Gastroesophageal sphincter (tissue), 4 donors: ENCODE results near the gene SLC33A1. TPM values are rescaled to one million over a fixed set of nuclear protein-coding genes. Genes with fewer than 3 reads are reported as not detected.

Source experiments
- ATAC-seq: fragments of 150-250 bp; one replicate; pipeline ENCODE4 v1.9.1; 2016; ENCODE audit warnings: mild to moderate bottlenecking, moderate library complexity
- H3K27ac ChIP-seq, 4 donors: fragments of 200-600 bp; sonication (generic) in 3 of 4; 1 replicate in 3 of 4; 2 replicates in 1 of 4; pipeline ENCODE4 v1.5.1; 2016 to 2019
- H3K27me3 ChIP-seq: fragments of 200-600 bp; sonication (generic); one replicate; pipeline ENCODE4 v1.5.1; 2019
- H3K36me3 ChIP-seq, 2 donors: fragments of 200-600 bp; sonication (generic); one replicate each; pipeline ENCODE4 v1.5.1; 2019; ENCODE audit warnings: control low read depth in 1 of 2
- H3K4me1 ChIP-seq, 3 donors: fragments of 200-600 bp; sonication (generic); 1 replicate in 2 of 3; 2 replicates in 1 of 3; pipeline ENCODE4 v1.5.1; 2016 to 2019; ENCODE audit warnings: control low read depth in 2 of 3
- H3K4me3 ChIP-seq, 2 donors: fragments of 200-600 bp; sonication (generic); one replicate each; pipeline ENCODE4 v1.5.1; 2019; ENCODE audit warnings: mild to moderate bottlenecking in 1 of 2, moderate library complexity in 1 of 2
- H3K9me3 ChIP-seq, 3 donors: fragments of 200-600 bp; sonication (generic); one replicate each; pipeline ENCODE4 v1.5.1; 2017 to 2019; ENCODE audit warnings: control low read depth in 2 of 3
- EP300 ChIP-seq: sonication (generic); formaldehyde crosslinking; IDR thresholded peaks from one replicate; pipeline ENCODE4 v1.6.1; 2017; ENCODE audit warnings: antibody characterized with exemption, mild to moderate bottlenecking
- POLR2A ChIP-seq, 2 donors: fragments of 450-650 bp; IDR thresholded peaks; one replicate each; pipeline ENCODE4 v1.6.1; 2017; ENCODE audit warnings: antibody characterized with exemption in 2 of 2, mild to moderate bottlenecking in 2 of 2, moderate library complexity in 1 of 2
- POLR2AphosphoS5 ChIP-seq: sonication (generic); formaldehyde crosslinking; IDR thresholded peaks from one replicate; pipeline ENCODE4 v1.6.1; 2017; ENCODE audit warnings: antibody characterized with exemption
- WGBS, 2 donors: methylation state at CpG; one replicate each; pipeline ENCODE4 v1.1.5; 2018; ENCODE audit warnings: low coverage in 1 of 2; 5-methylcytosine and 5-hydroxymethylcytosine counted together
- total RNA-seq, 4 donors: library from RNA; depleted of rRNA; stranded (reverse); fragments of >200 nt; gene quantifications; one replicate each; pipeline ENCODE4 v1.1.0, GENCODE V29; 2016
- TF ChIP-seq, protein P1 (sequence below), 4 experiments: fragments of 200-600 bp in 2 of 4; fragments of 450-650 bp in 2 of 4; sonication (generic) in 1 of 4; IDR thresholded peaks; one replicate each; pipeline ENCODE4 v1.5.1; 2017 to 2019; ENCODE audit warnings: antibody characterized with exemption in 4 of 4, mild to moderate bottlenecking in 2 of 4, moderate library complexity in 2 of 4

SLC33A1 gene
- total RNA-seq, 4 donors from 2014 or later: 18.4 to 27.6 (median 24.4) TPM

DNA sequence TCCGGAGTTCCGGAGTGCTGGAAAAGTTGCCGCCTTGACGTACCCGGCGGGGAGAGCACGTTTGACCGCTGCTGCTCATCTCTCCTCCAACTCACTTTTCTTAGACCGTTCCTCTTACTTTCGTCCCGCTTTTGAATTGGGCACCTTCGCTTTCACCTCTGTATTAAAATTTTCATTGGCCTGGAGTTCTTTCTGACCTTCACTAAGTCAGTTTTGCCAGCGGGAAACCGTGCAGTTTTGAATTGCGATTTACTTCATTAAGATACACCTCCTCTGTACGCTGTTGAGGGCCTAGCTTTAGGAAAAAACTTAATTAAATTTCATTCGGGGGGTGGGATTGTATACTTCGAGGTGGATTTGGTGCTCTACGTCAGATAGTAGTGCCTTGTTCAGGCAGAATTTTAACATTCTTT lies 17.5 kb upstream of the SLC33A1 start:
- no peaks in the 10 kb centered on the region for H3K9me3 ChIP-seq
- H3K27ac ChIP-seq: peak overlapping the region; percentile 74 to 97 (median 94)
- TF ChIP-seq EP300 (no peak), POLR2AphosphoS5 (no peak), POLR2A (IDR thresholded peaks at IDR 0.05) (no peak)
- TF ChIP-seq, protein P1, sequence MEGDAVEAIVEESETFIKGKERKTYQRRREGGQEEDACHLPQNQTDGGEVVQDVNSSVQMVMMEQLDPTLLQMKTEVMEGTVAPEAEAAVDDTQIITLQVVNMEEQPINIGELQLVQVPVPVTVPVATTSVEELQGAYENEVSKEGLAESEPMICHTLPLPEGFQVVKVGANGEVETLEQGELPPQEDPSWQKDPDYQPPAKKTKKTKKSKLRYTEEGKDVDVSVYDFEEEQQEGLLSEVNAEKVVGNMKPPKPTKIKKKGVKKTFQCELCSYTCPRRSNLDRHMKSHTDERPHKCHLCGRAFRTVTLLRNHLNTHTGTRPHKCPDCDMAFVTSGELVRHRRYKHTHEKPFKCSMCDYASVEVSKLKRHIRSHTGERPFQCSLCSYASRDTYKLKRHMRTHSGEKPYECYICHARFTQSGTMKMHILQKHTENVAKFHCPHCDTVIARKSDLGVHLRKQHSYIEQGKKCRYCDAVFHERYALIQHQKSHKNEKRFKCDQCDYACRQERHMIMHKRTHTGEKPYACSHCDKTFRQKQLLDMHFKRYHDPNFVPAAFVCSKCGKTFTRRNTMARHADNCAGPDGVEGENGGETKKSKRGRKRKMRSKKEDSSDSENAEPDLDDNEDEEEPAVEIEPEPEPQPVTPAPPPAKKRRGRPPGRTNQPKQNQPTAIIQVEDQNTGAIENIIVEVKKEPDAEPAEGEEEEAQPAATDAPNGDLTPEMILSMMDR (IDR thresholded peaks at IDR 0.05): no peak
- H3K27me3 ChIP-seq: no peaks in the 10 kb centered on the region
- H3K4me3 ChIP-seq: peak overlapping the region; percentile 68 to 99
- no peaks in the 10 kb centered on the region for H3K36me3 ChIP-seq
- peaks cover 0 to 58% (median 14%) of the 10 kb centered on the region in 3 donors for H3K4me1 ChIP-seq
- ATAC-seq: no peak
- 0 to 1% methylated on average over 19 of the region's 19 CpGs for WGBS, 2 donors

DNA sequence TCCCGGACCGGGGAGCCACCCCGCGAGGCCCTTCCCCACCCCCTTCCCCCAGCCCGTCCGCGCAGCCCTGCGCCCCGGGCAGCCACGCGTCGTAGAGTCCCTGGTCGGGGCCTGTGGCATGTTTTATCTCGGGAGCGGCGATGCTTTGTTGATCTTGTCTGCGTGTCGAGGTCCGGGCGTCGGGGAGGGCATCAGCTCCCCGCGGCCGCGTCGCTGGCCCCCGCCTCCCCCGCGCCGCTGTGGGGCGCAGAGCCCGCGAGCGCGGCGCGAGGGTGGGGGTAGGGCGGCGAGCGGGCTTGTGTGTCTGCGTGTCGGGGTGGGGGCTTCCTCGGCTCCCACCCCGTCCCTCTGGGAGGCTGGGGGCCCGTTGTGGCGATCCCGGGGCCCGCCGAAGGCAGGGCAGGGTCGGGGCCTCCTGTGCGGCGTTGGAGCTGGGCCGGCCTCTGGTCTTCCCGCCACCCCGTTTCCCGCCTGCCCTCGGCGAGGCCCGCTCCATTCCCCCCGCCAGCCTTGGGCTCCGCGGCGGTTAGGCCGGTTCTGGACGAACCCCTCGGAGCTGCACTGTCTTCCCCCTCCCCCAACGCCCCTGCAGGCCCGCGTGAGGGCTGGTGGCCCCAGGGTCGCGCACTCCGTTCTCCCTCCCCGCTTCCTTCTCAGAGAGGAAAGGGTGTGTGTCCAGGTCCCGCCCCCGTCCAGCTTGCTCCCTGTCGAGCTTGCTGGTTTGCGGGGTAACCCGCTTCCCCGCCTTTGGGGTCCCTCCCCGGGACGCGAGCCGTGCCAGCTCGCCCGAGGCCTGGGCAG lies 16.9 kb upstream of the SLC33A1 start:
- Histone ChIP-seq H3K4me1 (peaks cover 0 to 52% (median 12%) of the 10 kb centered on the region in 3 donors), H3K27ac (peak overlapping the region; percentile 74 to 97 (median 94)), H3K27me3 (no peaks in the 10 kb centered on the region), H3K36me3 (no peaks in the 10 kb centered on the region), H3K4me3 (peak overlapping the region; percentile 68 to 99), H3K9me3 (no peaks in the 10 kb centered on the region)
- TF ChIP-seq POLR2AphosphoS5: peak; percentile 8
- TF ChIP-seq, protein P1 (IDR thresholded peaks at IDR 0.05): no peak
- peak; percentile 19 for ATAC-seq
- WGBS, 2 donors: 0% methylated on average over 2 to 7 of the region's 85 CpGs

DNA sequence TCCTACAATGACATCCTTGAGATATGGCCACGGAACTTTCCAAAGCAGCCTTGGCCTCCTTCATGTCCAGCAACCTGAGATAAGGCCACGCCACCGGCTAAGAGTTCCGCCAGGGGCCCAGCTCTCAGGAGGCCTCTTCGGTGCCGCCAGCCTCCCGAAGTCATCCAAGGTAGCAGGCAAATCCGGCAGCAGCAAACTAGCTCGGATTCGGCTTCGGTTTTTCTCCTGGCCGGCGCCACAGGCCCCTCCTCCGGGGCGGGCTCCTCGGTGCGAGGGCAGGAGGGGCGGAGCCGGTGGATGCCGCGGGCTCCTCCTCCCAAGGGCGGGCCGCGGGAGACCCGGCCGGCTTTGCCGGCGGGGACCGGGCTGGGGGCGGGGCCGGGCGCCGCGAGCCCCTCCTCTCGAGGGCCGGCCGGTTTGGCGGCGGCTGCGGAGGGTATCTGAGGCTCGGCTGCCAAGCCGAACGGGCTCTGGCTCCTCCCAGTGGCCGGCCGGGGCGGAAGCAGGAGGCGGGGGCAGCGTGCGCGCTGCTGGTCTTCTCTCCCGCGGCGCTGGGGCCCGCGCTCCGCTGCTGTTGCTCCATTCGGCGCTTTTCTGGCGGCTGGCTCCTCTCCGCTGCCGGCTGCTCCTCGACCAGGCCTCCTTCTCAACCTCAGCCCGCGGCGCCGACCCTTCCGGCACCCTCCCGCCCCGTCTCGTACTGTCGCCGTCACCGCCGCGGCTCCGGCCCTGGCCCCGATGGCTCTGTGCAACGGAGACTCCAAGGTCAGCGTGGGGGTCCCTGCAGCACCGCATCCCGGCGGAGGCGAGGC lies 16.1 kb upstream of the SLC33A1 start, which contains the start of gene GMPS:
GMPS (plus strand) TSS at position 518 of the 812 bp plus-strand sequence; CDS start at position 739, 221 bp downstream.
- Histone ChIP-seq H3K36me3 (no peaks in the 10 kb centered on the region), H3K9me3 (no peaks in the 10 kb centered on the region), H3K4me1 (peaks cover 0 to 46% (median 10%) of the 10 kb centered on the region in 3 donors), H3K27me3 (no peaks in the 10 kb centered on the region), H3K27ac (peak within 1 kb of the TSS; percentile 78 to 97 (median 94)), H3K4me3 (peak within 1 kb of the TSS; percentile 68 to 99)
- peak; percentile 99 for ATAC-seq
- TF ChIP-seq, protein P1 (IDR thresholded peaks at IDR 0.05): peak in 3 of 4 experiments; percentile 51 to 85 (median 61)
- TF ChIP-seq EP300 (no peak), POLR2AphosphoS5 (peak; percentile 63), POLR2A (IDR thresholded peaks at IDR 0.05) (peak; percentile 69 to 71)
- 4% methylated on average over 4 of the region's 83 CpGs; no CpG with 5 or more reads in 1 of the 2 donors for WGBS, 2 donors

DNA sequence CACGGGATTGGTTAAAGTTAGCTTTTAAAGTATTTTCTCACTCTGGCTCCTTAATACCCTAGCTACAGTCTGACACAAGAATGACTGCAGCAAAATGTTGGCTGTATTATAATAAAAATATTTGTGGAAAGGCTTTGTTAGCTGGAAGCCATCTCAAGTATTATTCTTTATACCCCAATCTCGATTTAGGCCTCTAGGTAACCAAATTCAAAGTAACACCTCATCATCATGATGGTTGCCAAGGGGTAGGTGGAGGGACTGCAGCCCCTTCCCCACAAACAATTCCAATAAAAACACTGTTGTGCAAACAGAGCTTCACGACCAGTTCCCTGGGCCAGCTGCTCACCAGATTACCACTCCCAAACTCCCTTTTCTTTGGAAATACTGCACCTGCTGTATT lies 15.5 kb upstream of the SLC33A1 start:
- ATAC-seq: no peak
- WGBS, 2 donors: 8 to 35% methylated on average over 2 to 3 of the region's 3 CpGs
- Histone ChIP-seq H3K9me3 (no peaks in the 10 kb centered on the region), H3K4me1 (peaks cover 0 to 40% (median 10%) of the 10 kb centered on the region in 3 donors), H3K36me3 (no peaks in the 10 kb centered on the region), H3K27ac (peak overlapping the region; percentile 78 to 97 (median 94)), H3K27me3 (no peaks in the 10 kb centered on the region), H3K4me3 (peak overlapping the region; percentile 17 to 99)
- no peak for TF ChIP-seq POLR2A (IDR thresholded peaks at IDR 0.05)
- TF ChIP-seq, protein P1 (IDR thresholded peaks at IDR 0.05): no peak
- TF ChIP-seq POLR2AphosphoS5: no peak
- no peak for TF ChIP-seq EP300
